Lower leg skin (tissue), 3 donors: Measurements from ENCODE around the gene TMEM11.

Experiments
- POLR2A ChIP-seq, 2 donors: fragments of 450-650 bp; IDR thresholded peaks; one replicate each; pipeline ENCODE4 v1.6.1; 2016 to 2017; ENCODE audit warnings: antibody characterized with exemption in 2 of 2, mild to moderate bottlenecking in 1 of 2, moderate library complexity in 1 of 2
- TF ChIP-seq, protein P1 (sequence below), 3 donors: fragments of 450-650 bp; IDR thresholded peaks; one replicate each; pipeline ENCODE4 v1.5.1; 2016; ENCODE audit warnings: antibody characterized with exemption in 3 of 3, mild to moderate bottlenecking in 3 of 3, moderate library complexity in 2 of 3

DNA sequence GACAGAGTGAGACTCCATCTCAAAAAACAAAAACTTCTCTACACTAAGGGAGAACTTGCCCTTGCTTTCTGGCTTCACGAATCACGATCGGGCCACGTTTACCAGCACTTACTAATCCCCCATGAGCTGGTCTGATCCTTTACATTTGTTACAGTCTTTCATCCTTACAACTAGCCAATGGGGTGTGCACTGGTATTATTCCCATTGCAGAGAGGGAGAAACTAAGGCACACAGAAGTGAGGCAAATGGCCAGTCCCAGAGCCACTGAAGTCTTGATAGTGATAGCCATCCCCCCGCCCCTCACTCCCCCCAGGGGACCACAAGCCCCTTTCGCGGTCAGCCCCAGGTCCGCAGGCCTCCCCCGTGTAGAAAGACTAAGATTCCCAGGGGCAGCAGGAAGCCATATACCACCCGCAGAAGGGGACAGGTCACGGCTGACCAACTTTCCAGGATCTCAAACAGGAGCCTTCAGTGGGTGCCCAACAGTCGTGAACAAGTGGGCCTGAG lies 38.4 kb upstream of the TMEM11 start:
- TF ChIP-seq, protein P1, sequence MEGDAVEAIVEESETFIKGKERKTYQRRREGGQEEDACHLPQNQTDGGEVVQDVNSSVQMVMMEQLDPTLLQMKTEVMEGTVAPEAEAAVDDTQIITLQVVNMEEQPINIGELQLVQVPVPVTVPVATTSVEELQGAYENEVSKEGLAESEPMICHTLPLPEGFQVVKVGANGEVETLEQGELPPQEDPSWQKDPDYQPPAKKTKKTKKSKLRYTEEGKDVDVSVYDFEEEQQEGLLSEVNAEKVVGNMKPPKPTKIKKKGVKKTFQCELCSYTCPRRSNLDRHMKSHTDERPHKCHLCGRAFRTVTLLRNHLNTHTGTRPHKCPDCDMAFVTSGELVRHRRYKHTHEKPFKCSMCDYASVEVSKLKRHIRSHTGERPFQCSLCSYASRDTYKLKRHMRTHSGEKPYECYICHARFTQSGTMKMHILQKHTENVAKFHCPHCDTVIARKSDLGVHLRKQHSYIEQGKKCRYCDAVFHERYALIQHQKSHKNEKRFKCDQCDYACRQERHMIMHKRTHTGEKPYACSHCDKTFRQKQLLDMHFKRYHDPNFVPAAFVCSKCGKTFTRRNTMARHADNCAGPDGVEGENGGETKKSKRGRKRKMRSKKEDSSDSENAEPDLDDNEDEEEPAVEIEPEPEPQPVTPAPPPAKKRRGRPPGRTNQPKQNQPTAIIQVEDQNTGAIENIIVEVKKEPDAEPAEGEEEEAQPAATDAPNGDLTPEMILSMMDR (IDR thresholded peaks at IDR 0.05) = no peak
- no peak for TF ChIP-seq POLR2A (IDR thresholded peaks at IDR 0.05)
